Endodermal cell (in vitro differentiated cells): ENCODE measurements around the gene SPAG16. TPM values are rescaled to one million over a fixed set of nuclear protein-coding genes. Genes with fewer than 3 reads are reported as not detected.

Experiments used
- DNase-seq: peaks from one replicate; pipeline ENCODE4 v3.0.0-alpha.2; 2017
- H3K27ac ChIP-seq: 2 replicates; pipeline ENCODE4 v1.5.1; 2013; ENCODE audit warnings: mild to moderate bottlenecking, low read depth, low read length, moderate library complexity
- H3K27me3 ChIP-seq: 2 replicates; pipeline ENCODE4 v1.6.1; 2013; ENCODE audit warnings: mild to moderate bottlenecking, low read length, moderate library complexity; ENCODE audit not compliant: insufficient read depth, control insufficient read depth, poor library complexity, severe bottlenecking
- H3K36me3 ChIP-seq: 2 replicates; pipeline ENCODE4 v1.7.0; 2013; ENCODE audit warnings: mild to moderate bottlenecking, low read length, moderate library complexity; ENCODE audit not compliant: control insufficient read depth, insufficient read depth
- H3K4me1 ChIP-seq: one replicate; pipeline ENCODE4 v1.7.0; 2013; ENCODE audit warnings: low read length; ENCODE audit not compliant: control insufficient read depth, insufficient read depth
- H3K4me3 ChIP-seq: 2 replicates; pipeline ENCODE4 v1.5.1; 2013; ENCODE audit warnings: mild to moderate bottlenecking, low read length, moderate library complexity
- H3K9ac ChIP-seq: 2 replicates; pipeline ENCODE4 v1.6.1; 2013; ENCODE audit warnings: mild to moderate bottlenecking, low read length, moderate library complexity; ENCODE audit not compliant: poor library complexity, severe bottlenecking; ENCODE audit errors: extremely low read depth
- H3K9me3 ChIP-seq: 2 replicates; pipeline ENCODE4 v1.6.1; 2013; ENCODE audit warnings: mild to moderate bottlenecking, low read length, moderate library complexity; ENCODE audit not compliant: control insufficient read depth
- H3K27ac Mint-ChIP-seq: 2 replicates; pipeline ENCODE4 v1.8.0; 2020; ENCODE audit warnings: mixed read lengths
- H3K27me3 Mint-ChIP-seq: 2 replicates; pipeline ENCODE4 v1.8.0; 2021; ENCODE audit warnings: mild to moderate bottlenecking, mixed read lengths; ENCODE audit not compliant: insufficient read depth
- H3K36me3 Mint-ChIP-seq: 2 replicates; pipeline ENCODE4 v1.8.0; 2020; ENCODE audit warnings: low read depth, mixed read lengths
- H3K4me1 Mint-ChIP-seq: 2 replicates; pipeline ENCODE4 v1.8.0; 2020; ENCODE audit warnings: mixed read lengths
- H3K4me3 Mint-ChIP-seq: 2 replicates; pipeline ENCODE4 v1.8.0; 2020; ENCODE audit warnings: mild to moderate bottlenecking, moderate library complexity, mixed read lengths
- H3K9me3 Mint-ChIP-seq: 2 replicates; pipeline ENCODE4 v1.8.0; 2020; ENCODE audit warnings: mild to moderate bottlenecking, mixed read lengths
- CTCF ChIP-seq: fragments of 200-600 bp; sonication (generic); conservative IDR thresholded peaks from 2 replicates; pipeline ENCODE4 v1.5.0; 2021; ENCODE audit warnings: antibody characterized with exemption, mild to moderate bottlenecking
- WGBS, 2 experiments: methylation state at CpG; one replicate each; pipeline versions ENCODE4 v1.1.5 to v1.1.7; 2013; ENCODE audit warnings: missing lambda C conversion rate in 2 of 2, mixed read lengths in 1 of 2; ENCODE audit not compliant: insufficient coverage in 1 of 2, insufficient read length in 1 of 2; 5-methylcytosine and 5-hydroxymethylcytosine counted together
- total RNA-seq, 2 donors: library from RNA; stranded (reverse); fragmentation: NEBNext Ultra II Directional in 1 of 2; extraction: Animal tissue kit (Norgen Biotek cat#: 25700) in 1 of 2; gene quantifications; 2 replicates in 1 of 2; 3 replicates in 1 of 2; pipeline ENCODE4 v1.2.1, GENCODE V29; 2021

SPAG16 gene
- total RNA-seq, 2 donors from 2014 or later = 27.8 to 38.2 TPM

- no peak overlapping the region for H3K4me3 ChIP-seq
- no peak for DNase-seq
- no peak overlapping the region for H3K27ac Mint-ChIP-seq
- no peaks in the 10 kb centered on the region for H3K9me3 ChIP-seq
- H3K4me1 ChIP-seq = no peaks in the 10 kb centered on the region
- WGBS, 2 experiments = 80% methylated on average over 1 of the region's 1 CpG; no CpG with 5 or more reads in 1 of the 2 experiments
- no peaks in the 10 kb centered on the region for H3K9me3 Mint-ChIP-seq
- no peaks in the 10 kb centered on the region for H3K36me3 ChIP-seq
- peak overlapping the region; percentile 56 for H3K27ac ChIP-seq
- H3K4me3 Mint-ChIP-seq = no peak overlapping the region
- no peak overlapping the region for H3K9ac ChIP-seq
- H3K27me3 Mint-ChIP-seq = no peaks in the 10 kb centered on the region
- H3K4me1 Mint-ChIP-seq = peaks cover 11% of the 10 kb centered on the region
- H3K36me3 Mint-ChIP-seq = no peaks in the 10 kb centered on the region
- H3K27me3 ChIP-seq = no peaks in the 10 kb centered on the region
- no peak for TF ChIP-seq CTCF
Measured at GRCh38 chr2:214127571-214127970, 843.3 kb downstream of the SPAG16 start.

GRCh38 chr2:214128040-214128439 is 843.8 kb downstream of the SPAG16 start:
- no peak overlapping the region for H3K27ac Mint-ChIP-seq
- Histone ChIP-seq H3K36me3 (no peaks in the 10 kb centered on the region), H3K9me3 (no peaks in the 10 kb centered on the region), H3K9ac (no peak overlapping the region), H3K27ac (peak overlapping the region; percentile 56), H3K4me1 (no peaks in the 10 kb centered on the region), H3K4me3 (no peak overlapping the region), H3K27me3 (no peaks in the 10 kb centered on the region)
- no peak for DNase-seq
- H3K27me3 Mint-ChIP-seq = no peaks in the 10 kb centered on the region
- no peak overlapping the region for H3K4me3 Mint-ChIP-seq
- no peak for TF ChIP-seq CTCF
- peaks cover 11% of the 10 kb centered on the region for H3K4me1 Mint-ChIP-seq
- no peaks in the 10 kb centered on the region for H3K36me3 Mint-ChIP-seq
- no peaks in the 10 kb centered on the region for H3K9me3 Mint-ChIP-seq
- WGBS, 2 experiments = 86 to 96% methylated on average over 1 of the region's 1 CpG

GRCh38 chr2:214130114-214130513 is 845.9 kb downstream of the SPAG16 start:
- 94% methylated on average over 2 of the region's 2 CpGs for WGBS, 2 experiments
- Mint-ChIP-seq H3K36me3 (no peaks in the 10 kb centered on the region), H3K4me1 (peaks cover 11% of the 10 kb centered on the region), H3K9me3 (no peaks in the 10 kb centered on the region), H3K4me3 (no peak overlapping the region), H3K27me3 (no peaks in the 10 kb centered on the region), H3K27ac (no peak overlapping the region)
- H3K4me1 ChIP-seq = no peaks in the 10 kb centered on the region
- DNase-seq = no peak
- H3K27me3 ChIP-seq = no peaks in the 10 kb centered on the region
- H3K9ac ChIP-seq = no peak overlapping the region
- TF ChIP-seq CTCF = no peak
- H3K4me3 ChIP-seq = no peak overlapping the region
- no peak overlapping the region for H3K27ac ChIP-seq
- no peaks in the 10 kb centered on the region for H3K9me3 ChIP-seq
- H3K36me3 ChIP-seq = no peaks in the 10 kb centered on the region
